ENCODE measurements around the gene CEP131.

Gene CEP131

GRCh38 chr17:81182596-81182995 is 40.2 kb downstream of the CEP131 start:
- DNase-seq: no peak

- DNase-seq: no peak
Observed at GRCh38 chr17:81181811-81182185, 41.0 kb downstream of the CEP131 start.

GRCh38 chr17:81180836-81181810 is 41.6 kb downstream of the CEP131 start:
- no peak for DNase-seq

- DNase-seq: no peak
Observed at GRCh38 chr17:81179861-81180260, 42.9 kb downstream of the CEP131 start.

- DNase-seq: no peak
Observed at GRCh38 chr17:81179220-81179619, 43.5 kb downstream of the CEP131 start.

- DNase-seq: no peak
Observed at GRCh38 chr17:81178136-81179091, 44.4 kb downstream of the CEP131 start.

- no peak for DNase-seq
Observed at GRCh38 chr17:81176666-81177065, 46.1 kb downstream of the CEP131 start.

GRCh38 chr17:81173762-81174155 is 49.0 kb downstream of the CEP131 start:
- DNase-seq: no peak

- DNase-seq: no peak
Observed at GRCh38 chr17:81173052-81173761, 49.6 kb downstream of the CEP131 start.

- DNase-seq: no peak
Observed at GRCh38 chr17:81171941-81172340, 50.8 kb downstream of the CEP131 start.

GRCh38 chr17:81170727-81171494 is 51.9 kb downstream of the CEP131 start:
- no peak for DNase-seq

- DNase-seq: no peak
Observed at GRCh38 chr17:81169870-81170309, 52.9 kb downstream of the CEP131 start.

- no peak for DNase-seq
Observed at GRCh38 chr17:81167638-81168037, 55.1 kb downstream of the CEP131 start.

- no peak for DNase-seq
Observed at GRCh38 chr17:81167194-81167524, 55.6 kb downstream of the CEP131 start.

GRCh38 chr17:81166033-81166492 is 56.7 kb downstream of the CEP131 start, which contains the start of gene AATK:
Gene AATK, minus strand, starts transcription at chr17:81166221. Its CDS starts 229 bp downstream, at chr17:81165992.
- DNase-seq: peak; percentile 20

- no peak for DNase-seq
Observed at GRCh38 chr17:81165246-81166032, 57.3 kb downstream of the CEP131 start, which contains the start of gene PVALEF. Gene PVALEF, plus strand, starts transcription at chr17:81165507. Its CDS starts 15,720 bp downstream, at chr17:81181227.

- no peak for DNase-seq
Observed at GRCh38 chr17:81164371-81165245, 58.2 kb downstream of the CEP131 start.

- DNase-seq: no peak
Observed at GRCh38 chr17:81163703-81164370, 58.9 kb downstream of the CEP131 start.

GRCh38 chr17:81163051-81163695 is 59.6 kb downstream of the CEP131 start:
- DNase-seq: no peak

All from NCI-H345 (cell line).